Gastroesophageal sphincter (tissue), 3 donors: ENCODE results near the gene GDF7.

Source experiments
- EP300 ChIP-seq: sonication (generic); formaldehyde crosslinking; IDR thresholded peaks from one replicate; pipeline ENCODE4 v1.6.1; 2017; ENCODE audit warnings: antibody characterized with exemption, mild to moderate bottlenecking
- POLR2A ChIP-seq, 2 donors: fragments of 450-650 bp; IDR thresholded peaks; one replicate each; pipeline ENCODE4 v1.6.1; 2017; ENCODE audit warnings: antibody characterized with exemption in 2 of 2, mild to moderate bottlenecking in 2 of 2, moderate library complexity in 1 of 2
- POLR2AphosphoS5 ChIP-seq: sonication (generic); formaldehyde crosslinking; IDR thresholded peaks from one replicate; pipeline ENCODE4 v1.6.1; 2017; ENCODE audit warnings: antibody characterized with exemption
- TF ChIP-seq, protein P1 (sequence below), 4 experiments: fragments of 200-600 bp in 2 of 4; fragments of 450-650 bp in 2 of 4; sonication (generic) in 1 of 4; IDR thresholded peaks; one replicate each; pipeline ENCODE4 v1.5.1; 2017 to 2019; ENCODE audit warnings: antibody characterized with exemption in 4 of 4, mild to moderate bottlenecking in 2 of 4, moderate library complexity in 2 of 4

DNA sequence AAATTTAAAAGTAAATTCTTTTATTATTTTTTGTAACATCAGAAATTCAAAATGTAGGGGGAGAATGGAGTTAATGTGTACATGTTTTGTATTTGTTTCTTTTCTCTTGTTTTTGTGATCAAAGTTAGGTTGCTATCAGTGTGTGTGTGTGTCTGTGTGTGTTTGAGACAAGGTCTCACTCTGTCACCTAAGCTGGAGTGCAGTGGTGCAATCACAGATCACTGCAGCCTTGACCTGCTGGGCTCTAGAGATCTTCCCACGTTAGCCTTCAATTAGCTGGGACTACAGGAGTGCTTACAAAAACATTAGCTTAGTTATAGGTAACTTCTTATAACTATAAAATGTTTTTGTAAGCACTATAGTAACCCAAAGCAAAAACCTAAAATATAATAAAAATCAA is 50.7 kb downstream of the GDF7 start:
- TF ChIP-seq, protein P1, sequence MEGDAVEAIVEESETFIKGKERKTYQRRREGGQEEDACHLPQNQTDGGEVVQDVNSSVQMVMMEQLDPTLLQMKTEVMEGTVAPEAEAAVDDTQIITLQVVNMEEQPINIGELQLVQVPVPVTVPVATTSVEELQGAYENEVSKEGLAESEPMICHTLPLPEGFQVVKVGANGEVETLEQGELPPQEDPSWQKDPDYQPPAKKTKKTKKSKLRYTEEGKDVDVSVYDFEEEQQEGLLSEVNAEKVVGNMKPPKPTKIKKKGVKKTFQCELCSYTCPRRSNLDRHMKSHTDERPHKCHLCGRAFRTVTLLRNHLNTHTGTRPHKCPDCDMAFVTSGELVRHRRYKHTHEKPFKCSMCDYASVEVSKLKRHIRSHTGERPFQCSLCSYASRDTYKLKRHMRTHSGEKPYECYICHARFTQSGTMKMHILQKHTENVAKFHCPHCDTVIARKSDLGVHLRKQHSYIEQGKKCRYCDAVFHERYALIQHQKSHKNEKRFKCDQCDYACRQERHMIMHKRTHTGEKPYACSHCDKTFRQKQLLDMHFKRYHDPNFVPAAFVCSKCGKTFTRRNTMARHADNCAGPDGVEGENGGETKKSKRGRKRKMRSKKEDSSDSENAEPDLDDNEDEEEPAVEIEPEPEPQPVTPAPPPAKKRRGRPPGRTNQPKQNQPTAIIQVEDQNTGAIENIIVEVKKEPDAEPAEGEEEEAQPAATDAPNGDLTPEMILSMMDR (IDR thresholded peaks at IDR 0.05): no peak
- TF ChIP-seq POLR2A (IDR thresholded peaks at IDR 0.05) (no peak), POLR2AphosphoS5 (no peak), EP300 (no peak)
